NCI-H345 (cell line): ENCODE measurements around the gene TCF4.
A peak's percentile ranks its signal among the peaks of the same experiment; 100 is the strongest.
"Not testable (repeated sequence)": the region's sequence is repeated elsewhere in the genome, so short reads cannot be mapped to it uniquely, and the experiment has no call there.

Experiments
- DNase-seq: peaks from one replicate; lab custom pipeline; 2025; lab: John Stamatoyannopoulos, UW

TCF4 gene

GRCh38 chr18:55475916-55476315, 112.1 kb downstream of the TCF4 start:
- no peak for DNase-seq

DNA sequence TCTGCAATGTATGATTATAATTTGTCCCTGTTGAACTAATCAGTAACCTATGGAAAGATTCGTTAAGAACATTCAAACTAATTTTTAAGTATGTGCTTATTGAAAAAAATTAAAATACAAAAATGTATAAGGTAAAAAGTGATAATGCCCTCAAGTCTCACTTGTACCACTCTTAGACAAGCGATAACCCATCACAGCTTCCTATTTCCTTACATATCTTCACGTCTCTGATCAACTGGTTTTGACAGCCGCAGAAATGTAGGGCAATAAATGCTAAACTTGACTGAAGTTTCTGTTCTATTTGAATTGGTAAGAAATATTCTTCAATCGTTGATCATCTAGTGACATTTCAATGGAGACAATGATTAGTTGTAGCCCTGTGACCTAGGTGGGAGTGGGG, 112.5 kb downstream of the TCF4 start:
- DNase-seq, result no peak

GRCh38 chr18:55473560-55473959, 114.4 kb downstream of the TCF4 start:
- no peak for DNase-seq

GRCh38 chr18:55473058-55473457, 114.9 kb downstream of the TCF4 start:
- no peak for DNase-seq

DNA sequence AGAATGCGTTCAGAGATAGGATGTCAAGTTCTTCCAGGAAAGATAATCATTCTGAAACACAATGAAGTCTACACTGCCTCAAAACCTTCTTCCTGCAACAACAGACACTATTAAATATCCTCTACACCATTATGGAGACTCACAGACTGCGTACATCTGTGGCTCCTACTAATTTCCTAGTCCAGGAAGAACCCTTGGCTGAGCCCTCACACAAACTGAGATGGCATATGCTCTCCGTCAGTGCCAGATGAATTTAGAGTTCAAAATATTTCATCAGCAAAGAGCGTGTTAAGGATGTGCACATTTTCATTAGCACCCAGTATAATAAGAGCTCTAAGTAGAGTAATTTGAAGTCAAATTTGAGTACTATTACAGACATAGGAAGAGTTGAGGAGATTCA, 117.2 kb downstream of the TCF4 start:
- DNase-seq, result no peak

DNA sequence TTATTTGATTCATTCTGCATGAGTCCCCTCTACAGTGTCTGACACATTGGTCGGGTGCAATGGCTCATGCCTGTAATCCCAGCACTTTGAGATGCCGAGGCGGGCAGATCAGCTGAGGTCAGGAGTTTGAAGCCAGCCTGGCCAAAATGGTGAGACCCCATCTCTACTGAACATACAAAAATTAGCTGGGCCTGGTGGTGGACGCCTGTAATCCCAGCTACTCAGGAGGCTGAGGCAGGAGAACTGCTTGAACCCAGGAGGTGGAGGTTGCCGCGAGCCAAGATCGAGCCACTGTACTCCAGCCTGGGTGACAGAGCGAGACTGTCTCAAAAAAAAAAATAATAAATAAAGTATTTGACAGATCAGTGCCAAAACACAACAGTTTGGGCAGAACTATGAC, 118.9 kb downstream of the TCF4 start:
- DNase-seq, result not testable (repeated sequence)

- DNase-seq, result no peak
These were observed 121.2 kb downstream of the TCF4 start for GRCh38 chr18:55466789-55467188.

GRCh38 chr18:55465313-55465712, 122.7 kb downstream of the TCF4 start:
- DNase-seq, result no peak

GRCh38 chr18:55464581-55464980, 123.4 kb downstream of the TCF4 start:
- DNase-seq, result no peak

GRCh38 chr18:55462652-55463051, 125.3 kb downstream of the TCF4 start:
- no peak for DNase-seq

- no peak for DNase-seq
These were observed 126.1 kb downstream of the TCF4 start for GRCh38 chr18:55461848-55462247.

DNA sequence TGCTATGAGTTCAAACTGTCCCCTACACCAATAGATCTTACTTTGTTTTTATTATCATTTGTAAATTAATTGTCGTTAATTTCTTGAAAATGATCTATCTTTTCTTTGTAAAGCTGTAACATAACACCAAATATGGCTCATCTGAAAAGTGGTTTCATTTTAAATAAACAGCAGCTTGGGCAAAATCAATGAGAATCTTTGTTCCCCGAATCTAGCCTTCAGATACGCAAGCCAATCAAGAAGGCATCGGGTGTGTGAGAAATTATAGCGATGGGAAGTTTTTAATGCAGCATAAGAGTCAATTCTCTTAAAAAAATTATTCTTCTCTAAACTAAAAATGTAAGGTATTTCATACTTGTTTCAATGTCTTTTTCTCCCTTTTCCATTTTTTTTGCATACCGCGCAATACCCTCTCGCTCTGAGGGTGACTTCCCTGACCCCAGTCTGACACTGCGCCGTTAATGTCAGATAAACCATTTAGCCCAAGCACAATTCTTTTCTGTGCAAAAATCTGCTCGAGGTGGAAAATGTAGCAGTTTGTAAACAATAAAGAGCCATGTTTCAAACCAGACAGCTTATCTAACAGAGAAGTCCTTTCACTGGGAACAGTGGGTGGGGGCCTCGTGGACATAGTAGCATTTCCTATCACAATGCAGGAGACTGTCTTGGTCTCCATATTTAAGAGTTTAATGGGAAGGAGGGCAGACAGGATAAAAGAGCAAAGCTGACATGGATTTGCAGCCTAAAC, 129.4 kb downstream of the TCF4 start:
- no peak for DNase-seq

GRCh38 chr18:55457028-55457427, 131.0 kb downstream of the TCF4 start:
- no peak for DNase-seq

DNA sequence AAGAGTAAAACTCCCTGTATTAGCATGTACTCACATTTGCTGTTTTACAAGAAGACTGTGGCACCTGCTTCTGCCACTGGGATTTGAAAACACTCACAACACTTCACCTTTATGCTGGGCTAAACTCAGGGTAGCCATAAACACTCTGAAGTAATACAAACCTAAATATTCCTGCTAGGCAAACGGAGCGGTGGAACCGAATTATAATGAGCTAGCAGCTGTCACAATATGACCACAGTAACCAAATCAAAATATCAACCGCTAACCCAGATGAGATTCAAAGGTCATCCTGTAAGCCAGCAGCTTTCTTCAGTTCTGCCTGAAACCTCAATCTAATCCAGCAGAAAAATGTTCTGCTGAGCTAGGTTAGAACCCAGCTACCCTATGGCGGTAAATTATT, 132.1 kb downstream of the TCF4 start:
- DNase-seq, result no peak

GRCh38 chr18:55453186-55453585, 134.8 kb downstream of the TCF4 start:
- DNase-seq, result no peak

DNA sequence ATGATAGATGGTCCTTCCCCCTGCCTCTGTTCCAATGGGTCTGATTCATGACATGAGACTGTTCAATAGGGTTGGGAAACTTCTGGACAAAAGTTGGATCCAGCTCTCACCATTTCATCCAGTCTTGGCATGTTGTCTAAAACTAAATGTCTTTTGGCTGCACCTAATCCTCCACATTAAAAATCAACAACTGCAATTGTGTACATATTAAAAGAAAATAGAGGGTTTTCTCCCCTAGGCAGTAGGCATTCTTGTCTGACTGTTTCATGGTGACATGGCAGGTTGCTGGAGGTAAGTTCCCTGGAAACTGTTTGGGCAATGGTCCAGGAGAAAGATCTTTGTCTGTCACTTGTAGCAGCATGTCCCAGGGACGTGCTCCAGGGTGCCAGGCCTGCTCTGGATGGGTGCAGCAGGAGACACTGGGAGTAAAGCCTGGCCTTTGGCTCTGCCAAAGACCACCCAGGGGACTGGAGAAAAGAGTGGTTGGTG, 135.8 kb downstream of the TCF4 start:
- peak; percentile 59 for DNase-seq

DNA sequence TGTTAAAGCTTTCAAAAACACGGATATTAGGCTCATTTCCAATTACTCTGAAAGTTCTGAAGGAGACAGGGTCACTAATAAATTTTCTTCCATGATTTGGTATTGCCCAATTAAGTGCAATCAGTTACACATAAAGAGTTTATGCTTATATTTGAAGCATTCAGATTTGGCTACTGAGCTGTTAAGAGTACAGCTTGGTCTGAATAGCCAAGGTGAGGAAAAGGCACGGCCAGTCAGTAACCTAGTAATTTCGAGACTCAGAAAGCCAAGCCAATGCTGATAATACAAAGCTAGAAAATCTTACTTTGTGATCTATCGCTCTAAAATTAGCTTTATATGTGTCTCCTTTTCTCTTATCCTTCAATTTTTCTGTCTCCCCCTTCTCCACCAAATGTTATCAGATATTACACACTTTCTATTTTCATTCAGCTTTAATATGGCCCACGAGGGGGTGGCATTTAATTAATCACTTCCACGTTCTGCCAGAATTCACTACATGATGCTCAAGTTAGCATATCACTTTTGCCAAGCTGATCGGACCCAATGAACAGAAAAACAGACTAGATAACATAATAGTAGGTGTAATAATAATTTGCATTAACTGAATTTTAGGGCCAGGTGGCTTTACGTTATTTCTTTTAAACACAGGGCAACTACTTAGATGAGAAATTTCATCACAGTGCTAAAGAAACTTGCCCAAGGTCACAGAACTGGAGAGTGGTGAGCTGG, 138.4 kb downstream of the TCF4 start:
- DNase-seq, result no peak

GRCh38 chr18:55448420-55448819, 139.6 kb downstream of the TCF4 start:
- DNase-seq, result no peak

- DNase-seq, result no peak
These were observed 140.3 kb downstream of the TCF4 start for GRCh38 chr18:55447672-55448018.

- DNase-seq, result no peak
These were observed 140.9 kb downstream of the TCF4 start for GRCh38 chr18:55446996-55447671.

DNA sequence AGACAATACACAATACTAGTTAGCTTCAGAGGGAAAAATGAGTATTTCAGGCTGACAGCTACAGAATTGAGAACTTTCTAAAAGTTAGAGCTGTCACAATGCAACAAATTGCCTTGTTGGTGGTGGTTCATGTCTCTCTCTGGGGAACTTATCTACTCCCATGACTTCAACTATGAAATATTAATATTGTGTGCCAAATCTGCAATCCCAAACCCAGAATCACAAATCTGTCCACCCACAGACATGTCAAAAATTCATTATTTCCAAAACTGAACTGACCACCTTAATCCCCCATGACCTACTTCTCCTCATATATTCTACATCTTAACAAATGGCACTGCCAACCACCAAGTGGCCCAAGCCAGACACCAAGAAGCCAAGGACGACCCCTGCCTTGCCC, 143.5 kb downstream of the TCF4 start:
- no peak for DNase-seq

- DNase-seq, result no peak
These were observed 144.2 kb downstream of the TCF4 start for GRCh38 chr18:55443776-55444175.

DNA sequence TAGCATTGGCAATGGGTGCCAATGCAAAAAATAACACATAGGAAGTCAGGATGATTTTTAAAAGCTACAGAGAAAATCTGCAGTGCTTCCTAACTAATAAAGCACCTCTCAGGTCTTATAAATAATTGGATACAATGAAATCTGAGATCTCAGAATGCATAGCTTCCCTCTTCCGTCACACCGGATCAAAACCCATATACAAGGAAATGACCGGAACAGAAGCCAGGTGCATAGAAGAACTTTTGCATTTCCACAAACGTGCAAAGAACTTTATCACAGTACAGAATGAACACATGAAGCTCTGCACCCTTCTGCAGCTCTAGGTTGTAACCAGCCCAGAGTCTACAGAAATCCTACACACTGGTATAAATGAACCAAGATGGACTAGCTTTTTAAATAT, 145.4 kb downstream of the TCF4 start:
- no peak for DNase-seq
